ENCODE measurements around the gene BNIP5. TPM values are rescaled to one million over a fixed set of nuclear protein-coding genes. Genes with fewer than 3 reads are reported as not detected.
A peak's percentile ranks its signal among the peaks of the same experiment; 100 is the strongest.

Gene BNIP5
- total and polyA plus RNA-seq, 2 of the 13 experiments (the other 11 are each of a cell fraction or from before 2014, with no cell fraction given): not detected

DNA sequence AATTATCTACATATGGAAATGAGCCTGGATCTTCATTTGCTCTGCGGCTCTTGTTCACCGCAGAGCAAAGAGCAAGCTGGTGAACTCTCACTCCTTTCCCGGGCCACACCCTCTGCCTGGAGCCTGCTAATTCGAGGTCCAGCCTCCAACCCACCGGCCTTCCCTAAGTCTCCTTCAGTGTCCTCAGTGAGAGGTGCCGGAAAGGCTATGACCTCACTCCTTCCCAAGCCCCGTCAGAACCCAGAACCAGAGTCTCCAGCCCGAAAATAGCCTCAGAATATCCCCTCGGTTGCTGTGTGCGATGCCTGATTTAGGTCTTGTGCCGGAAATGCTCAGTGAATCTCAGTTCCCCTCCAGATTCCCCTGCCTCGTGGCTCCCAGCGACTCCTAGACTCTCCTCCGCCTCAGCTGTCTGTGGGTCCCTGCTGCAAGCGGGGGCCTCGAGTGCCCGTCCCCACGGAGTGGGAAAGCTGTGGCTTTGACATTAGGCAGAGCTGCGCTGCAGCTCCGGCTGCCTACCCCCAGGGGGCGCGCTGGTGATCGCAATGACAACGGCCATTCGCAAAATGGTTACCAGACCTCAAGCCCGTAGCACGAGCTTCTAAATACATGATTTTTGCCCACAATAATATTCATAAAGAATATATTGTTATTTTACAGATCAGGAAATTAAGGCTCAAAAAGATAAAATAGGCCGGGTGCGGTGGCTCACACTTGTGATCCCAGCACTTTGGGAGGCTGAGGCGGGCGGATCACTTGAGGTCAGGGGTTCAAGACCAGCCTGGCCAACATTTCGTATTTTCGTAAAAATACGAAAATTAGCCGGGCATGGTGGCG lies 4.1 kb upstream of the BNIP5 start (continued):
- TF ChIP-seq TBX3 (IDR thresholded peaks at IDR 0.05; ENCODE audit: borderline replicate concordance) (no peak), JARID2 (CRISPR knock-in tag; IDR thresholded peaks at IDR 0.05; ENCODE audit: insufficient replicate concordance) (no peak), ZNF205 (CRISPR knock-in tag; IDR thresholded peaks at IDR 0.05) (peak; percentile 31; the same call in 1 of the 2 replicates), KDM3A (CRISPR knock-in tag; IDR thresholded peaks at IDR 0.05; ENCODE audit: low read depth) (no peak), ZKSCAN8 (CRISPR knock-in tag; IDR thresholded peaks at IDR 0.05; ENCODE audit: borderline replicate concordance) (no peak), DPF2 (CRISPR knock-in tag; IDR thresholded peaks at IDR 0.05; ENCODE audit: borderline replicate concordance, low read depth) (no peak), SSRP1 (CRISPR knock-in tag; IDR thresholded peaks at IDR 0.05) (no peak), ZNF260 (CRISPR knock-in tag; IDR thresholded peaks at IDR 0.05; ENCODE audit: borderline replicate concordance, low read depth) (no peak), PBX2 (CRISPR knock-in tag; IDR thresholded peaks at IDR 0.05) (no peak), ARNTL (CRISPR knock-in tag; IDR thresholded peaks at IDR 0.05) (no peak), ZNF468 (CRISPR knock-in tag; IDR thresholded peaks at IDR 0.05) (no peak), SAP130 (CRISPR knock-in tag; IDR thresholded peaks at IDR 0.05; ENCODE audit: low read depth) (no peak), ZNF850 (CRISPR knock-in tag; conservative IDR thresholded peaks at IDR 0.05) (no peak), ZNF441 (CRISPR knock-in tag; IDR thresholded peaks at IDR 0.05; ENCODE audit: borderline replicate concordance) (no peak), XBP1 (CRISPR knock-in tag; IDR thresholded peaks at IDR 0.05) (no peak), DNMT1 (CRISPR knock-in tag; IDR thresholded peaks at IDR 0.05) (no peak), ZNF3 (CRISPR knock-in tag; IDR thresholded peaks at IDR 0.05) (no peak)
- TF ChIP-seq, protein P1, sequence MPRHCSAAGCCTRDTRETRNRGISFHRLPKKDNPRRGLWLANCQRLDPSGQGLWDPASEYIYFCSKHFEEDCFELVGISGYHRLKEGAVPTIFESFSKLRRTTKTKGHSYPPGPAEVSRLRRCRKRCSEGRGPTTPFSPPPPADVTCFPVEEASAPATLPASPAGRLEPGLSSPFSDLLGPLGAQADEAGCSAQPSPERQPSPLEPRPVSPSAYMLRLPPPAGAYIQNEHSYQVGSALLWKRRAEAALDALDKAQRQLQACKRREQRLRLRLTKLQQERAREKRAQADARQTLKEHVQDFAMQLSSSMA (CRISPR knock-in tag; IDR thresholded peaks at IDR 0.05): no peak
- TF ChIP-seq, protein P2, sequence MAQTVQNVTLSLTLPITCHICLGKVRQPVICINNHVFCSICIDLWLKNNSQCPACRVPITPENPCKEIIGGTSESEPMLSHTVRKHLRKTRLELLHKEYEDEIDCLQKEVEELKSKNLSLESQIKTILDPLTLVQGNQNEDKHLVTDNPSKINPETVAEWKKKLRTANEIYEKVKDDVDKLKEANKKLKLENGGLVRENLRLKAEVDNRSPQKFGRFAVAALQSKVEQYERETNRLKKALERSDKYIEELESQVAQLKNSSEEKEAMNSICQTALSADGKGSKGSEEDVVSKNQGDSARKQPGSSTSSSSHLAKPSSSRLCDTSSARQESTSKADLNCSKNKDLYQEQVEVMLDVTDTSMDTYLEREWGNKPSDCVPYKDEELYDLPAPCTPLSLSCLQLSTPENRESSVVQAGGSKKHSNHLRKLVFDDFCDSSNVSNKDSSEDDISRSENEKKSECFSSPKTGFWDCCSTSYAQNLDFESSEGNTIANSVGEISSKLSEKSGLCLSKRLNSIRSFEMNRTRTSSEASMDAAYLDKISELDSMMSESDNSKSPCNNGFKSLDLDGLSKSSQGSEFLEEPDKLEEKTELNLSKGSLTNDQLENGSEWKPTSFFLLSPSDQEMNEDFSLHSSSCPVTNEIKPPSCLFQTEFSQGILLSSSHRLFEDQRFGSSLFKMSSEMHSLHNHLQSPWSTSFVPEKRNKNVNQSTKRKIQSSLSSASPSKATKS (CRISPR knock-in tag; IDR thresholded peaks at IDR 0.05): no peak
- TF ChIP-seq, protein P3, sequence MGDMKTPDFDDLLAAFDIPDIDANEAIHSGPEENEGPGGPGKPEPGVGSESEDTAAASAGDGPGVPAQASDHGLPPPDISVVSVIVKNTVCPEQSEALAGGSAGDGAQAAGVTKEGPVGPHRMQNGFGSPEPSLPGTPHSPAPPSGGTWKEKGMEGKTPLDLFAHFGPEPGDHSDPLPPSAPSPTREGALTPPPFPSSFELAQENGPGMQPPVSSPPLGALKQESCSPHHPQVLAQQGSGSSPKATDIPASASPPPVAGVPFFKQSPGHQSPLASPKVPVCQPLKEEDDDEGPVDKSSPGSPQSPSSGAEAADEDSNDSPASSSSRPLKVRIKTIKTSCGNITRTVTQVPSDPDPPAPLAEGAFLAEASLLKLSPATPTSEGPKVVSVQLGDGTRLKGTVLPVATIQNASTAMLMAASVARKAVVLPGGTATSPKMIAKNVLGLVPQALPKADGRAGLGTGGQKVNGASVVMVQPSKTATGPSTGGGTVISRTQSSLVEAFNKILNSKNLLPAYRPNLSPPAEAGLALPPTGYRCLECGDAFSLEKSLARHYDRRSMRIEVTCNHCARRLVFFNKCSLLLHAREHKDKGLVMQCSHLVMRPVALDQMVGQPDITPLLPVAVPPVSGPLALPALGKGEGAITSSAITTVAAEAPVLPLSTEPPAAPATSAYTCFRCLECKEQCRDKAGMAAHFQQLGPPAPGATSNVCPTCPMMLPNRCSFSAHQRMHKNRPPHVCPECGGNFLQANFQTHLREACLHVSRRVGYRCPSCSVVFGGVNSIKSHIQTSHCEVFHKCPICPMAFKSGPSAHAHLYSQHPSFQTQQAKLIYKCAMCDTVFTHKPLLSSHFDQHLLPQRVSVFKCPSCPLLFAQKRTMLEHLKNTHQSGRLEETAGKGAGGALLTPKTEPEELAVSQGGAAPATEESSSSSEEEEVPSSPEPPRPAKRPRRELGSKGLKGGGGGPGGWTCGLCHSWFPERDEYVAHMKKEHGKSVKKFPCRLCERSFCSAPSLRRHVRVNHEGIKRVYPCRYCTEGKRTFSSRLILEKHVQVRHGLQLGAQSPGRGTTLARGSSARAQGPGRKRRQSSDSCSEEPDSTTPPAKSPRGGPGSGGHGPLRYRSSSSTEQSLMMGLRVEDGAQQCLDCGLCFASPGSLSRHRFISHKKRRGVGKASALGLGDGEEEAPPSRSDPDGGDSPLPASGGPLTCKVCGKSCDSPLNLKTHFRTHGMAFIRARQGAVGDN (CRISPR knock-in tag; IDR thresholded peaks at IDR 0.05): peak; percentile 87

Measured in HepG2 (cell line).